ENCODE data around the gene SCUBE1.

SCUBE1 gene

DNA sequence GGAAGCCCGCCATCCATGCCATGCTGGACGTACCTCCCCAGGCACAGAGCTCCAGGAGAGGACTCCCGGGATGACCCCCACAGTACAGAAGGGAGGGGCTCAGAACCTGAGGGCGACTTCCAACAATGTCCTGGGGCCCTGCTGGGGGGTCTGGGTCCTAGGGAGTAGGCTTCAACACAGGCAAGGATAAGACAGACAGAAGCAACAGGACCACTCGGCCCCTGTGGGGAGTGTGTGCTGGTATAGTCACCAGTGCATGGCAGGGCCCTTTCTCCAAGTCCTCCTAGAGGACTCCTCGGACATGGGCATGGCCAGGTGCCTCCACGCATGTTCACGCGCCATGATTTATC, 173.1 kb downstream of the SCUBE1 start:
- Mint-ChIP-seq H3K9me3 (no peaks in the 10 kb centered on the region), H3K4me1 (no peaks in the 10 kb centered on the region), H3K27ac (no peak overlapping the region), H3K27me3 (ENCODE audit: low read depth, poor library complexity) (no peaks in the 10 kb centered on the region), H3K36me3 (ENCODE audit: low read depth) (peaks cover 27% of the 10 kb centered on the region), H3K4me3 (no peak overlapping the region)
- no peak for DNase-seq
- TF ChIP-seq, protein P1, sequence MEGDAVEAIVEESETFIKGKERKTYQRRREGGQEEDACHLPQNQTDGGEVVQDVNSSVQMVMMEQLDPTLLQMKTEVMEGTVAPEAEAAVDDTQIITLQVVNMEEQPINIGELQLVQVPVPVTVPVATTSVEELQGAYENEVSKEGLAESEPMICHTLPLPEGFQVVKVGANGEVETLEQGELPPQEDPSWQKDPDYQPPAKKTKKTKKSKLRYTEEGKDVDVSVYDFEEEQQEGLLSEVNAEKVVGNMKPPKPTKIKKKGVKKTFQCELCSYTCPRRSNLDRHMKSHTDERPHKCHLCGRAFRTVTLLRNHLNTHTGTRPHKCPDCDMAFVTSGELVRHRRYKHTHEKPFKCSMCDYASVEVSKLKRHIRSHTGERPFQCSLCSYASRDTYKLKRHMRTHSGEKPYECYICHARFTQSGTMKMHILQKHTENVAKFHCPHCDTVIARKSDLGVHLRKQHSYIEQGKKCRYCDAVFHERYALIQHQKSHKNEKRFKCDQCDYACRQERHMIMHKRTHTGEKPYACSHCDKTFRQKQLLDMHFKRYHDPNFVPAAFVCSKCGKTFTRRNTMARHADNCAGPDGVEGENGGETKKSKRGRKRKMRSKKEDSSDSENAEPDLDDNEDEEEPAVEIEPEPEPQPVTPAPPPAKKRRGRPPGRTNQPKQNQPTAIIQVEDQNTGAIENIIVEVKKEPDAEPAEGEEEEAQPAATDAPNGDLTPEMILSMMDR (IDR thresholded peaks at IDR 0.05), result no peak

DNA sequence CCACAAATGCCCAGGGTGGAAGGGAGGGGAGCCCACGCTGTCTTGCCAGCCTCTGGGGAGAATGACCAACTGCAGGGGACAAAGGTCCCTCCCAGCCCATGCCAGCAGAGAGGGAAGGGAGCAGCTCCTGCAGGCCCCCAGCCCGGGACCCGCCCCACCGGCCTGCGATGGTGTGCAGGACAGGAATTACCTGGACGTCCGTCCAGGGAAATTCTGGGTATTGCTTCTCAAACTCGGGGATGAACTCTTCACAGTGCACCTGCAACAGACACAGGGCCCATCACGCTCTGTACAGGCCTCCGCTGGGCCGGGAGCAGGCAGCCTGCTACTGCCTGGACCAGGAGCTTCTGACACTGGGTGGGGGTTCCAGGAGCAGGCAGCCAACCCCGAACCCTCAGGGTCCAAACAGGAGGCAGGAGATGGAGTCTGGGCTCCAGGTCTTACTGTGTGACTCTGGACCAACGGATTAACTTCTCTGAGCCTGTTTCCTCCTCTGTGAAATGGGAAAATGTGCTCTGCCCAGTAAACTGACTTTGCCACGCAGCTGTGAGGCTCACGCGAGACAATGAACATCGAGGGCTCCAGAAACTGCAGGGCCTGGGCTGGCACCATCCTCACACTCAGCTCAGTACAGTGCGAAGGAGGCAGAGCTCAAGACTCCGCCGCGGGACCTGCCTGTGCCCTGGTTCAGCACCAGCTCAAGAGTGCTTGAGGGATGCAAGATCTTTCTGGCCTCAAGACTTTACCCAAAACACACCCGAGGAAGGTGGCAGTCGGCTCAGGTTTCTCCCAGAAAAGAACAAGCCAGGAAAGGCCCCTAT, 173.7 kb downstream of the SCUBE1 start:
- H3K4me1 Mint-ChIP-seq, result peaks cover 4% of the 10 kb centered on the region
- H3K27ac Mint-ChIP-seq, result no peak overlapping the region
- H3K36me3 Mint-ChIP-seq (ENCODE audit: low read depth), result peaks cover 27% of the 10 kb centered on the region
- DNase-seq, result no peak
- no peaks in the 10 kb centered on the region for H3K9me3 Mint-ChIP-seq
- TF ChIP-seq, protein P1 (IDR thresholded peaks at IDR 0.05), result no peak
- H3K27me3 Mint-ChIP-seq (ENCODE audit: low read depth, poor library complexity), result peaks cover 1% of the 10 kb centered on the region
- H3K4me3 Mint-ChIP-seq, result no peak overlapping the region

DNA sequence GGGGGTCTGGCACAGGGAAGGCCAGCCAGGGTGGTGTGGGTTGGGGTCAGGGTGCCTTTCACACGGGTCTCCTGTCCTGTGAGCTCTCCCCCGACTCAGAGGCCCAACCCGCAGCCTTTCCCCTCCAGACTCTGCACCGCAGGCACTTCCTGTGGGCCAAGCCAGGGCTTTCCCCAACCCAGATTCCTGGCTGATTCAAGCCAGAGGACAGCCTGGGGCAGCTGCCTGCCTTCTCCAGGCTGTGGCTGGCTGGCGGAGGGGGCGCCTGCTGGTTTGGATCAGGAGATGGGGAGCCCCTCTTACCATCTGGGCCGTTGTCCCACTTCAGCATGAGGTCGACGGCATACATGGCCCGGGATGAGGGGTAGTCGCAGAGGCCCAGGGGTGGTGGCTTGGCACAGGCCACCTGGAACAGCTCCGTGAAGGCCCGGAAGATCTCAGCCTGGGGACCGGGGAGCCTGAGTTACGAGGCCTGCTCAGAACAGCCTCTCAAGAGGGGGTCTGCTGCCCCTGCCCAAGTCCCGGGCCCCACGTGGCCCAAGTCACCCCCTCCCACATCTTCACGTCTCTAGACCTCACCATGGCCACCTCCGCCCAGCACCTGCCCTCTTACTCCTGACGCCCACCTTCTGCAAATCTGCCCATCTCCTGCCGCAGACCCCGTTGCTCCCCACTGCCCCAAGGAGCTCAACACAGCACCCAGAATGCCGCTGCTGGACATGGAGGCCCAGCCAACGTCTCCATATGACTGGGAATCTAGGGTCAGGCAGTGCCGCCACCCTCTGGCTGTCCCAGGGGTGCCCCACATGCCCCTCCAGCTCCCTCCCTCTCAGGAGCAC, 174.5 kb downstream of the SCUBE1 start:
- peaks cover 6% of the 10 kb centered on the region for H3K27me3 Mint-ChIP-seq (ENCODE audit: low read depth, poor library complexity)
- H3K4me3 Mint-ChIP-seq, result no peak overlapping the region
- H3K36me3 Mint-ChIP-seq (ENCODE audit: low read depth), result peaks cover 25% of the 10 kb centered on the region
- H3K4me1 Mint-ChIP-seq, result peaks cover 13% of the 10 kb centered on the region
- TF ChIP-seq, protein P1 (IDR thresholded peaks at IDR 0.05), result no peak
- H3K27ac Mint-ChIP-seq, result no peak overlapping the region
- H3K9me3 Mint-ChIP-seq, result no peaks in the 10 kb centered on the region
- DNase-seq, result no peak

DNA sequence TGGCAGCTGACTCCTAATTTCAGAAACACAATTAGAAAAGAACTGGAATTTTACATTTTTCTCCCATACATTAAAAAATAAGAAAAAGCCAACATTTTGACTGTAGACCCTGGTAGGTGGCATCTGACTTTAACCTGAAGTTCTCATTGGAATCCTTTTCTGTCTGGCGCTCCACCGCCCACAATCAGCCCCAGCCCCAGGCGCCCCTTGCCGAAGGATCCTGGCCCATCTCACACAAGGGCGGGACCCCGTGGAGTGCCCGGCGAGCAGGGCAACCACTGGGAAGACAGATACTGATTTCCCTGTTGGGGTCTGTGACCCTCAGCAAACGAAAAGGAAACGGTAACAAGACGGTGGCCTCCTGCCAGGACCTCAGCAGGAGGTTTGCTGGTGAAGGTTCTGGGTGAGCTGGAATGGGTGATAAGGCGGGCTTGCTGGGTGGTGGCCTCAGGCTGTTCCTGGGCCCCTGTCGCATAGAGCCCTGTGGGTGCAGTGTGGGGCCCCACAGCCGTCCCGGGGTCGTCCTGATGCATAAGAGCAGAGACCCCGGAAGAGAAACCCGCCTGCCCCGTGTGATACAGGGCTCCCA, 176.1 kb downstream of the SCUBE1 start:
- DNase-seq, result no peak
- Mint-ChIP-seq H3K4me1 (peaks cover 14% of the 10 kb centered on the region), H3K36me3 (ENCODE audit: low read depth) (peaks cover 15% of the 10 kb centered on the region), H3K27me3 (ENCODE audit: low read depth, poor library complexity) (peaks cover 6% of the 10 kb centered on the region), H3K9me3 (no peaks in the 10 kb centered on the region), H3K27ac (no peak overlapping the region), H3K4me3 (no peak overlapping the region)
- TF ChIP-seq, protein P1 (IDR thresholded peaks at IDR 0.05), result no peak

DNA sequence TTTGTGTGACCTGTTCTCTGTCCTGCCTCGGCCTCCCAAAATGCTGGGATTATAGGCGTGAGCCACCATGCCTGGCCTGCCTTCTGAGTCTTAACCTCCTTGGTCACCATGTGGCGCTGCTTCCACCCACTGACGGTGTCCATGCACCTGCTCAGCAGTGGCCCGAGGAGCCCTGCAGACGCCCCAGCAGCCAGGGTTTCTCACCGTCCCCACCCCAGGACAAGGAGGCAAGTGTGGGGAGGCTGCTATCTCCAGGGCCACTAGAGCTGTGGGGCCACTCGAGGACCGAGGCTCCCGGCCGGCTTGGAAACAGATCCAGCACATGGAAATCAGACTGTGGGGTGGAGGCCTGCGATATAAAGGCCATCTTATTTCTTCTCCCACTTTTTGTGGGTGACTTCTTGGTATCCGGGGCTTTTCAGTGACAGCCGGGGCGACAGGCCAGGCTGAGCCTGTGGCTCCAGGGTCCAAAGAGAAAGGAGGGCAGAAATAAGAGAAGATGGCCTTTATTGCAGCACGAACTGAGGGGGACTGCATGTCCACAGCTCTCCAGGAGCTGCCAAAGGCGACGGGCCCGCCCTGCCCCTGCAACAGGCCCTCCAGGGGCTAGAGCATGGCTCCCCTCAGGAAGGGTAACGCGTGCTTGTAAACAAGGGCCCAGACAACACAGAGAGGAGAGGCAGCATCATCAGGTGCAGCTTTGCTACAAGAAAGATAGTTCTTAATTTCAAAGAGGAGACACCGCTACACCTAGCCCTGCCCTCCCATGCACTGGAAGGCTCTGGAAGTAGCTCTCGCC, 176.8 kb downstream of the SCUBE1 start:
- TF ChIP-seq, protein P1 (IDR thresholded peaks at IDR 0.05), result no peak
- peaks cover 14% of the 10 kb centered on the region for H3K4me1 Mint-ChIP-seq
- H3K4me3 Mint-ChIP-seq, result no peak overlapping the region
- H3K36me3 Mint-ChIP-seq (ENCODE audit: low read depth), result peaks cover 15% of the 10 kb centered on the region
- DNase-seq, result no peak
- H3K27ac Mint-ChIP-seq, result no peak overlapping the region
- peaks cover 6% of the 10 kb centered on the region for H3K27me3 Mint-ChIP-seq (ENCODE audit: low read depth, poor library complexity)
- H3K9me3 Mint-ChIP-seq, result no peaks in the 10 kb centered on the region

All from nephron progenitor cell (in vitro differentiated cells).